ENCODE data around the gene GASK1A. TPM values are rescaled to one million over a fixed set of nuclear protein-coding genes. Genes with fewer than 3 reads are reported as not detected.

The GASK1A gene
- total RNA-seq, 1 experiment from 2014 or later, result 5.4 TPM

GRCh38 chr3:43089081-43089480 is 110.0 kb downstream of the GASK1A start:
- no CpG with 5 or more reads among the region's 4 CpGs for WGBS (ENCODE audit: extremely low coverage, insufficient read length, low lambda C conversion rate)
- Histone ChIP-seq H3K4me2 (ENCODE audit: insufficient read depth, insufficient read length, low read length) (no peak overlapping the region), H2AFZ (ENCODE audit: low read length) (no peak overlapping the region), H2BK15ac (ENCODE audit: low read depth, low read length) (no peak overlapping the region), H2BK5ac (ENCODE audit: insufficient read length, low read length) (no peak overlapping the region), H2BK20ac (ENCODE audit: low read depth, low read length, poor library complexity, severe bottlenecking) (no peak overlapping the region), H4K8ac (replicated peaks; ENCODE audit: insufficient read length, low read depth, low read length) (no peak overlapping the region), H3K79me1 (ENCODE audit: insufficient read depth, low read depth, low read length, poor library complexity, severe bottlenecking) (no peaks in the 10 kb centered on the region), H3K23me2 (ENCODE audit: insufficient read length, low read depth, low read length, poor library complexity, severe bottlenecking) (no peaks in the 10 kb centered on the region), H4K20me1 (ENCODE audit: control insufficient read depth, insufficient read depth, insufficient read length) (no peaks in the 10 kb centered on the region), H3K27me3 (ENCODE audit: insufficient read depth, low read length) (no peaks in the 10 kb centered on the region), H3K4ac (ENCODE audit: low read depth, low read length) (no peak overlapping the region), H2BK12ac (ENCODE audit: insufficient read length, low read depth, low read length) (no peak overlapping the region), H2AK5ac (ENCODE audit: insufficient read length, low read length) (no peak overlapping the region), H4K5ac (ENCODE audit: insufficient read length, low read depth, low read length) (no peak overlapping the region), H3K23ac (ENCODE audit: insufficient read length, low read depth, low read length) (no peak overlapping the region), H2BK120ac (ENCODE audit: low read depth, low read length, poor library complexity, severe bottlenecking) (no peak overlapping the region), H3K56ac (ENCODE audit: insufficient read length, low read depth, low read length) (no peak overlapping the region), H3K14ac (ENCODE audit: insufficient read depth, low read length) (no peak overlapping the region), H3K27ac (ENCODE audit: insufficient read length, low read depth, low read length) (no peak overlapping the region), H3T11ph (ENCODE audit: low read length) (no peak overlapping the region), H4K91ac (ENCODE audit: insufficient read length, low read depth, low read length) (no peak overlapping the region), H3K9me3 (ENCODE audit: control insufficient read depth, low read depth, low read length) (no peaks in the 10 kb centered on the region), H3K18ac (ENCODE audit: insufficient read length, low read depth, low read length) (no peak overlapping the region), H3K79me2 (ENCODE audit: insufficient read depth, low read length) (no peaks in the 10 kb centered on the region), H3K4me1 (ENCODE audit: insufficient read depth, low read length) (no peaks in the 10 kb centered on the region), H3K9ac (ENCODE audit: extremely low read depth, insufficient read length, low read length) (no peak overlapping the region)
- DNase-seq, result no peak
- Mint-ChIP-seq H3K27ac (peak overlapping the region in 1 of 3 experiments; percentile 16; a peak in 1 of 7 replicates), H3K36me3 (ENCODE audit: insufficient read depth in 1 of 3, low read depth in 3 of 3) (peaks cover 6 to 13% (median 8%) of the 10 kb centered on the region in 3 experiments; a peak in 6 of 7 replicates), H3K27me3 (ENCODE audit: low read depth) (no peaks in the 10 kb centered on the region), H3K4me1 (no peaks in the 10 kb centered on the region), H3K9me3 (peaks cover 5 to 7% of the 10 kb centered on the region in 2 experiments; a peak in 3 of 5 replicates), H3K4me3 (no peak overlapping the region)
- TF ChIP-seq CTCF (conservative IDR thresholded peaks at IDR 0.05), result no peak

Data from H9 (cell line).